HepG2 (cell line): ENCODE measurements around the gene PNPLA8. TPM values are rescaled to one million over a fixed set of nuclear protein-coding genes. Genes with fewer than 3 reads are reported as not detected.

Experiments
- ATRX ChIP-seq: sonication (generic); formaldehyde crosslinking; IDR thresholded peaks from 2 replicates; pipeline ENCODE4 v1.4.0; 2020; ENCODE audit warnings: missing genetic modification reagents, borderline replicate concordance
- CC2D1A ChIP-seq: sonication (generic); formaldehyde crosslinking; IDR thresholded peaks from 2 replicates; pipeline ENCODE4 v1.8.1; 2023; ENCODE audit warnings: mild to moderate bottlenecking, missing genetic modification reagents
- CCAR2 ChIP-seq: fragments of 200-400 bp; formaldehyde crosslinking; optimal IDR thresholded peaks from 2 replicates; pipeline ENCODE3; 2018; ENCODE audit warnings: low read depth, mild to moderate bottlenecking, low read length, moderate library complexity
- KDM3A ChIP-seq: IDR thresholded peaks from 2 replicates; pipeline ENCODE4 v1.6.1; 2018; ENCODE audit warnings: low read depth, missing compliant biosample characterization
- MTA1 ChIP-seq: sonication (generic); formaldehyde crosslinking; IDR thresholded peaks from 2 replicates; pipeline ENCODE4 v1.4.0; 2020; ENCODE audit warnings: missing genetic modification reagents, mild to moderate bottlenecking, borderline replicate concordance
- NFE2L1 ChIP-seq: sonication (generic); formaldehyde crosslinking; IDR thresholded peaks from 2 replicates; pipeline ENCODE4 v1.4.0; 2020; ENCODE audit warnings: missing genetic modification reagents, mild to moderate bottlenecking, borderline replicate concordance
- NR2F2 ChIP-seq: IDR thresholded peaks from 2 replicates; pipeline ENCODE4 v1.6.1; 2012; ENCODE audit warnings: low read depth, inconsistent platforms, borderline replicate concordance
- PAWR ChIP-seq: sonication (generic); formaldehyde crosslinking; IDR thresholded peaks from 2 replicates; pipeline ENCODE4 v1.4.0; 2020; ENCODE audit warnings: missing genetic modification reagents, mild to moderate bottlenecking, borderline replicate concordance
- RXRB ChIP-seq: IDR thresholded peaks from 2 replicates; pipeline ENCODE4 v1.6.1; 2016; ENCODE audit warnings: borderline replicate concordance, missing genetic modification reagents, missing compliant biosample characterization
- TCF12 ChIP-seq, 2 experiments: fragments of 450-650 bp in 1 of 2; sonication (generic) in 1 of 2; formaldehyde crosslinking in 1 of 2; IDR thresholded peaks; 2 replicates each; pipeline versions ENCODE4 v1.6.1 to v1.8.0; 2017 to 2022; ENCODE audit warnings: antibody characterized with exemption in 1 of 2, mild to moderate bottlenecking in 1 of 2, missing genetic modification reagents in 1 of 2, moderate library complexity in 1 of 2
- ZBTB33 ChIP-seq: sonication (generic); formaldehyde crosslinking; IDR thresholded peaks from 2 replicates; pipeline ENCODE4 v1.4.0; 2020; ENCODE audit warnings: missing genetic modification reagents
- ZBTB39 ChIP-seq: sonication (generic); formaldehyde crosslinking; IDR thresholded peaks from 2 replicates; pipeline ENCODE4 v1.5.0; 2020; ENCODE audit warnings: missing genetic modification reagents
- ZEB1 ChIP-seq: IDR thresholded peaks from 2 replicates; pipeline ENCODE4 v1.6.1; 2012; ENCODE audit warnings: mild to moderate bottlenecking, low read depth, inconsistent platforms; ENCODE audit not compliant: insufficient replicate concordance
- ZNF10 ChIP-seq: sonication (generic); formaldehyde crosslinking; IDR thresholded peaks from 2 replicates; pipeline ENCODE4 v1.4.0; 2020; ENCODE audit warnings: mild to moderate bottlenecking, low read depth, missing genetic modification reagents, borderline replicate concordance
- ZNF44 ChIP-seq: sonication (generic); formaldehyde crosslinking; IDR thresholded peaks from 2 replicates; pipeline ENCODE4 v1.5.1; 2020; ENCODE audit warnings: mild to moderate bottlenecking, missing genetic modification reagents
- ZNF512B ChIP-seq: sonication (generic); formaldehyde crosslinking; IDR thresholded peaks from 2 replicates; pipeline ENCODE4 v1.5.1; 2020; ENCODE audit warnings: missing genetic modification reagents, mild to moderate bottlenecking, borderline replicate concordance
- ZNF546 ChIP-seq: sonication (generic); formaldehyde crosslinking; conservative IDR thresholded peaks from 2 replicates; pipeline ENCODE4 v1.8.1; 2023; ENCODE audit warnings: mild to moderate bottlenecking, missing genetic modification reagents
- ZNF782 ChIP-seq: sonication (generic); formaldehyde crosslinking; IDR thresholded peaks from 2 replicates; pipeline ENCODE4 v1.4.0; 2020; ENCODE audit warnings: missing genetic modification reagents, mild to moderate bottlenecking, borderline replicate concordance
- ZNF850 ChIP-seq: sonication (generic); formaldehyde crosslinking; conservative IDR thresholded peaks from 2 replicates; pipeline ENCODE4 v1.9.0; 2021; ENCODE audit warnings: mild to moderate bottlenecking, missing genetic modification reagents
- polyA plus RNA-seq, 8 experiments: library from polyadenylated mRNA; depleted of rRNA in 3 of 8; stranded (reverse) in 7 of 8; unstranded in 1 of 8; fragments of >200 nt; fragmentation: Illumina TruSeq in 4 of 8; extraction: Trizol in 4 of 8; gene quantifications; 2 replicates each; pipeline versions ENCODE4 v1.2.1 to v1.2.3, GENCODE V29; 2011 to 2016; ENCODE audit warnings: low read depth in 4 of 8, missing spikeins in 1 of 8, mixed read lengths in 1 of 8; ENCODE audit not compliant: insufficient read depth in 1 of 8
- total RNA-seq, 5 experiments: library from RNA; depleted of rRNA; stranded (reverse); fragments of >200 nt; fragmentation: Illumina TruSeq; extraction: Trizol; gene quantifications; 2 replicates each; pipeline ENCODE4 v1.2.3, GENCODE V29; 2016; ENCODE audit warnings: low read depth in 1 of 5
- TF ChIP-seq, protein P1 (sequence below): conservative IDR thresholded peaks from 2 replicates; pipeline ENCODE4 v1.6.1; 2018; ENCODE audit warnings: missing genetic modification reagents

The PNPLA8 gene
- total and polyA plus RNA-seq, 2 of the 13 experiments (the other 11 are each of a cell fraction or from before 2014, with no cell fraction given): 6.3 to 11.4 TPM

- TF ChIP-seq ZNF512B: no peak
- peak; percentile 62; the same call in 1 of the 2 replicates for TF ChIP-seq ZNF850
- peak; percentile 78 for TF ChIP-seq RXRB
- TF ChIP-seq NR2F2: peak; percentile 16; the same call in 1 of the 2 replicates
- peak; percentile 22; the same call in 1 of the 2 replicates for TF ChIP-seq CC2D1A (CRISPR knock-in tag)
- TF ChIP-seq KDM3A: 0 out of 2 replicates have a peak, but pooled peaks have one; percentile 78
- TF ChIP-seq PAWR (CRISPR knock-in tag): no peak
- TF ChIP-seq ATRX: no peak
- TF ChIP-seq, protein P1, sequence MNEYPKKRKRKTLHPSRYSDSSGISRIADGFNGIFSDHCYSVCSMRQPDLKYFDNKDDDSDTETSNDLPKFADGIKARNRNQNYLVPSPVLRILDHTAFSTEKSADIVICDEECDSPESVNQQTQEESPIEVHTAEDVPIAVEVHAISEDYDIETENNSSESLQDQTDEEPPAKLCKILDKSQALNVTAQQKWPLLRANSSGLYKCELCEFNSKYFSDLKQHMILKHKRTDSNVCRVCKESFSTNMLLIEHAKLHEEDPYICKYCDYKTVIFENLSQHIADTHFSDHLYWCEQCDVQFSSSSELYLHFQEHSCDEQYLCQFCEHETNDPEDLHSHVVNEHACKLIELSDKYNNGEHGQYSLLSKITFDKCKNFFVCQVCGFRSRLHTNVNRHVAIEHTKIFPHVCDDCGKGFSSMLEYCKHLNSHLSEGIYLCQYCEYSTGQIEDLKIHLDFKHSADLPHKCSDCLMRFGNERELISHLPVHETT (CRISPR knock-in tag): peak; percentile 77; the same call in 1 of the 2 replicates
- no peak for TF ChIP-seq ZEB1
- peak; percentile 24; the same call in 1 of the 2 replicates for TF ChIP-seq ZNF546 (CRISPR knock-in tag)
- no peak for TF ChIP-seq CCAR2
- TF ChIP-seq TCF12 (IDR thresholded peaks at IDR 0.05): no peak
- peak; percentile 74; the same call in 1 of the 2 replicates for TF ChIP-seq TCF12 (CRISPR knock-in tag; IDR thresholded peaks at IDR 0.05)
- no peak; the same call in 1 of the 2 replicates for TF ChIP-seq ZNF782
- no peak for TF ChIP-seq ZNF44 (CRISPR knock-in tag)
- no peak; the same call in 1 of the 2 replicates for TF ChIP-seq NFE2L1
- no peak for TF ChIP-seq ZNF10 (CRISPR knock-in tag)
- TF ChIP-seq ZBTB33 (CRISPR knock-in tag): peak; percentile 26; the same call in 1 of the 2 replicates
- TF ChIP-seq MTA1 (CRISPR knock-in tag): no peak
- TF ChIP-seq ZBTB39 (CRISPR knock-in tag): no peak
These were observed 43.6 kb upstream of the PNPLA8 start, which contains the start of the genes DNAJB9 and THAP5 (continued) for GRCh38 chr7:108569381-108570145.
